NCI-H146 treated with DMSO at 0.1 percent for 48 hours (cell line): ENCODE measurements around the gene FBXO42.
A peak's percentile ranks its signal among the peaks of the same experiment; 100 is the strongest.

Experiments
- DNase-seq: peaks from one replicate; lab custom pipeline; 2025; ENCODE audit not compliant: unreplicated experiment; lab: John Stamatoyannopoulos, UW

Gene FBXO42

DNA sequence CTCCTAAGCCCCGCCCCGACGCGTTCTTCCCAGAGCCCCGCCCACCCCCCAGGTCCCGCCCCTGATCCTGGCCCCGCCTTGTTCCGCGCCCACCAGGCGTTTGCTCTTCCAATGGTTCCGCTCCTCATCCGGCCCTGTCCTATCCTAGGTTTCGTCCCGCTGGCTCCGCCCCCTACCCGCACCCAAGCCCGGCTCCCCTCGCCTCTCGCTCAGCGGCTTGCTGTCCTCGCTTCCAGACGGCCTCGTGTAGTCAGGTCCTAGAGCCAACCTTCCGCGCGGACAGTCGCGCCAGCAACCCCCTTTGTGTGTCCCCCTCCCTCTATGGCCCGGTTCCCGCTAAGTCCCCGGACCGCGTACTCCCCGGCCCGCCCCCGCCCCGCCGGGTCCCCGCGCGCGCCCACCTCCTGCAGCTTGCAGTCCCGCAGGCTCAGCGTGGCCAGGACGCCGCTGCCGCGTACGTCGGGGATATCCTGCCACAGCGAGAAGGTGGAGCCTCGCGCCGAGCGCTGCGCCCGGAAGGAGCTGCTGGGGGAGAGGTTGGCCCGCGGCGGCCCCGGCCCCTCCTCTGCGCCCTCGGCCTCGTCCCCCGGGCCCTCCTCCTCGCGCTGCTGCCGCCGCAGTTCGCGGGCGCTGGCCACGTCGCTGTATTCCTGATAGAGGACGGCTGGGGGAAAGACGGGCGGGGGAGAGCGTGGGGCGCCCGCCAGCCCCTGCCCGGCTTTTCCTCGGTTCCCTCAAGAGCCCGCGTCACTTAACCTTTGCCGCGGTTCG lies 145.5 kb downstream of the FBXO42 start:
- DNase-seq: peak; percentile 83

DNA sequence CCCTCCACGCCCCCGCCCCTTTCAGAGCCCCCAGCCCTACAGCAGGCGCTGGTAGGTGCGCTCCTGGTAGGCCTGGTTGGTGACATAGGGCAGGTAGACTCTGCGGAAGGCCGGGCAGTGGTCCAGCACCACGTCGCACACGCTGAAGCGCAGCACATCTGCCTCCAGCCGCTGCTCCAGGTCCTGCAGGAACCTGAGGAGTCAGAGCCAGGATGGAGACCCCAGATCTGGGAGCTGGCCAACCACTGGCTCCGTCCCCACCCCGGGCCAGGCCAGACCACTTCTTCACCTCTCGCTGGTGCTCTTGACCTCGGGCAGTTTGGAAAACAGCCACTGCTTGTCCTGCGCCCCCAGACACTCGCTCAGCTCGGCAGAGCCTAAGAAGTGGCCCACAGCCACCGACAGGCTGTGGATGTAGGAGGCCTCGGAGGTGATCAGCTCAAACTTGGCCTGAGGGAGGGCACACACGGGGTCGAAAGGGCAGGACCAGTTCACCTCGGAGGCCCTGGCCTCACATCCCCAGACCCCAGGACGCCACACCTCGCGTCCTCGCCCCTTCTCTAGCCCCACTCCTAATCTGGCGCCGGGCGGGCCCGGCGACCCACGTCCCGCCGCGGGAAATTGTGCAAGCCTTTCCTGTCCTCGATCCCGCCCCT lies 146.3 kb downstream of the FBXO42 start:
- DNase-seq: no peak

DNA sequence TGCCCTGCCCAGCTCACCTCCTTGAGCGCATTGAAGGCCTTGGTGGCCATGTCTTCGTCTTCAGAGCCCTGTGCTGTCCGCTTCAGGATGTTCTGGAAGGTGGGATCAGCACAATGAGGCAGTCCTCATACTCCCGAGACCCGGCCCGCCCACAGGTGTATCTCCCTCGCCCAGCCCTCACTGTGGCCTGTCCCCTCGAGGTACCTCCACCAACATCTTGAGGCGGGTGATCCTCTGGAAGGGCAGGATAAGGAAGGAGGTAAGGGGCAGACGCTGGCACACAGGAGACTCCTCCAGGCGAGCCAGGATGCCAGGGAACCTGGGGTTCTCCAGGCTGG lies 147.0 kb downstream of the FBXO42 start:
- no peak for DNase-seq

DNA sequence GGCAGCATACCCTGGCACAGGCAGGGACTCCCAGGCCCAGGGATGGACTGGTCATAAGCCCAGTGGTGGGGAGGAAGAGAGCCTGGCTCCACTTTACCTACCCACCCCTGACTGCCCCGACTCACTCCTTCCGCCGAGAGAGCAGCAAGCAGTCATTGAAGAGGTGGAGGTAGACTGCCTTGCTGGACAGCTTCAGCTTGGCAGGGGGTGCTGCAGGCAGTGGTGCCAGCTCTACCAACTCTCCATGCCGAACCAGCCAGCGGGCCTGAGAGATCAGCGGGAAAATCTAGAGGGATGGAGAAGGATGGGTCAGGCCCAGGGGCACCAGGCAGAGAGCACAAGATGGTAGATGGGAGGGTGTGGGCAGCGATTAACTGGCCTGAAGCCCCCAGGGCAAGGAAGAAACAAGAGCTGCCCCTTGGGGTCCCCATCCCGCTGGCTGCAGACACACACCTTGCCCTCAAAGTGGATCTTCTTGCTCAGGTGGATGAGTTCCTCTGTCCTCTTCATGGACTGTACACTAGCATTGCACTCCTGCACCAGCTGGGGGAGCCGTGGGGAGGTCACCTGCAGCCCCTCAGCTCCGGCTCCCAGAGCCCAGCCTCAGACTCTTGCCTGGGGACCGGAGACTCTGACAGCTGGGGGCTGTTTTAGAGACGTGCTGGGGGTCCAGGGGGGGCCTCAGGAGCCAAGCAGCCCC lies 147.5 kb downstream of the FBXO42 start:
- no peak for DNase-seq

DNA sequence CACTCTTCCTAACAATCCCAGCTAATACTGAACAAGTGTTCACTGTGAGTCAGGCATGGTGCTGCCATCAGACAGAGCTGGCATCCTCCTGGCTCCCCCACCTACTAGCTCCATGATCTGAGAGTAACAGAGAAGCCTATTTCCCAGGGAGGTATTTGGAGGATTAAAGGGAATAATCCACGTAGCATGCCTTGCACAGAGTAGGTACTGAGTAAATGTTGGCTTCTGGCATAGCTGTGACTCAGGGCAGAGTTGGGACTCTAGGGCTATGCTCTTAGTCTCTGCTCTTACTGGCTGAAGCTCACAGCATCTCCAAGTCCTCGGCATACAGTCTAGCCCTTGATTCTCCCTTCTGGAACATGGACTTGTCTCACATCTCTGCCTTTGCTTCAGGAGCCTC lies 148.1 kb downstream of the FBXO42 start:
- no peak for DNase-seq

DNA sequence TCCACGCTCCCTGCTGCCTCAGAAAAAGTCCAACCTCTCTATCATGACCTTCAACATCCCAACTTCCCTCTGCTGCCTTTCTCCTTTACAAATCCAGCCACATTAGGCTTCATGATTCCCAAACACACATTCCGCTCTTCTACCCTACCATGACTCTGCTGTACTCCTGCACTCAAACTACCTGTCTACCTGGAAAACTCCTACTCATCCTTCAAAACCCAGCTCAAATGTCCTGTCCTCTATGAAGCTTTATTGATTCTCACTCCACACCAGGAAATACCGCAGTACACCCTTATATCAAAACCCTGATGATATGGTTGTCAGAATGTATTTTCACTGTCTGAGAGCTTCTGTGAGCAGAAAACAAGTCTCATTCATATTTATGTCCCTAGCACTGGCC lies 148.7 kb downstream of the FBXO42 start:
- DNase-seq: no peak

DNA sequence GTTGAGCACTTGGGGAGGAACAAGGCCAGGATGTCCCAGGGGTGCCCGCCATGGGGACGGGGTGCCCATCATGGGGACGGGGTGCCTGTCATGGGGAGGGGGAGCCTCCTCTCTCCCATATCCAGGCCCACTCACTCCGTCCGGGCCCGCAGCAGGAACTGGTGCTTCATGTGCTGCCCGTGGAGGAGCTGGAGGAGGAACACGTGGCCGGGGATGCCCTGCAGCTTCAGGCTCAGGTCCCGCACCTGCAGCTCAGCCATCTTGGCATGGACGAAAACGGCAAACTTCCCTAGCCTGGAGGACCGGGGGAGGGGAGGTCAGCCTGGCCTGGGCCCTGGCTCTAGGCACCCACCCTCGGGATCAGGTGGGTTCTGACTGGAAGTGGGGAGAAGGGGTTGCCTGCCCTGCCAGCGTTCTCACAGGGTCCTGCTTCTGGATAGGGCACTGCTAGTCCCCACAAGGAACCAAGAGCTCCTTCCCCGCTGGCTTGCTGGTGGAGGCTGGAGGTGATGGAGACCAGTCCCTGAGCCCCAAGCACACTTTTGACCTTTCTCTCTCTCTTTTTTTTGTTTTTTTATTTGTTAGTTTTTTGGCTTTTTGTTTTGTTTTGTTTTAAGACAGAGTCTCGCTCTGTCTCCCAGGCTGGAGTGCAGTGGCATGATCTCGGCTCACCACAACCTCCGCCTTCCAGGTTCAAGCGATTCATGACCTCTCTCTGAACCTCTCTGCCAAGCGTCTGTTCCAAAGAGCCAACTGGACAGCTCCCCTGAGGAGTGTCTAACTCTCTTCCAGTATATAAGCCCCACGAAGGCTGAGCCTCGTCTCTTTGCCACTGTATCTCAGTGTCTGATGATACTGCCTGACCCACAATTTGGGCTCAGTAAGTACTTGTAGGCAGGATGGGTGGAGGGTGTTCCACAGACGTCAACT lies 149.7 kb downstream of the FBXO42 start:
- DNase-seq: no peak

DNA sequence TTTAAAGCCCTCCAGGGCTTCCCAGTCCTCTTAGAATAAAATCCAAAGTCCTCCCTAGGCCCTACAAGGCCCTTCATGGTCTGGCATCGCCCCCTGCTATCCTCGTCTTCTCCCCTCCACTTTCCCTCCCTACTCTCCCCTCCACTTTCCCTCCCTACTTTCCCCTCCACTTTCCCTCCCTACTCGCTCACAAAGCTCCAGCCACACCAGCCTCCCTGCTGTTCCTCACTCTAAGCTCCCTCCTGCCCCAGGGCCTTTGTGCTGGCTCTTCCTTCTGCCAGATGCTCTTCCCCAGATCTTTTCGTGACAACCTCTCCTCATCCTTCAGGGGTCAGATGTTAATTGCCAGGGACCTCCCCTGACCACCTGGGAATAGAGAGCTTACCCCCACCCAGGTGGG lies 152.6 kb downstream of the FBXO42 start:
- DNase-seq: no peak

DNA sequence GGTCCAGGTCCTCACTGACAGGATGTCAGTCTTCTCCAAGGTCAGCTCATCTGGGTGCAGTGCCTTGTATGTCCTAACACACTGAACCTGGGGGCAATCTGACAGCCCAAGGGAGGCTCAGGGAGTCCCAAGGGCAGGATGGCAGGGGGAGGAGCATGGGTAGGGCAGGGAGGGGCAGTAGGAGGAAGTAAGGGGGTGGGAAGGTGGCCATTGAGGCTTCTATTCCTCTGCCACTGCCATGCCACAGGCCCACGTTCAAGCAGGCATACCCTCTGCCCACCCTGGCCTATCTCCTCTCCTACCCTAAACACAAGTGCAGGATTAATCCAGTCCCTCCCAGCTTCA lies 153.2 kb downstream of the FBXO42 start:
- no peak for DNase-seq

DNA sequence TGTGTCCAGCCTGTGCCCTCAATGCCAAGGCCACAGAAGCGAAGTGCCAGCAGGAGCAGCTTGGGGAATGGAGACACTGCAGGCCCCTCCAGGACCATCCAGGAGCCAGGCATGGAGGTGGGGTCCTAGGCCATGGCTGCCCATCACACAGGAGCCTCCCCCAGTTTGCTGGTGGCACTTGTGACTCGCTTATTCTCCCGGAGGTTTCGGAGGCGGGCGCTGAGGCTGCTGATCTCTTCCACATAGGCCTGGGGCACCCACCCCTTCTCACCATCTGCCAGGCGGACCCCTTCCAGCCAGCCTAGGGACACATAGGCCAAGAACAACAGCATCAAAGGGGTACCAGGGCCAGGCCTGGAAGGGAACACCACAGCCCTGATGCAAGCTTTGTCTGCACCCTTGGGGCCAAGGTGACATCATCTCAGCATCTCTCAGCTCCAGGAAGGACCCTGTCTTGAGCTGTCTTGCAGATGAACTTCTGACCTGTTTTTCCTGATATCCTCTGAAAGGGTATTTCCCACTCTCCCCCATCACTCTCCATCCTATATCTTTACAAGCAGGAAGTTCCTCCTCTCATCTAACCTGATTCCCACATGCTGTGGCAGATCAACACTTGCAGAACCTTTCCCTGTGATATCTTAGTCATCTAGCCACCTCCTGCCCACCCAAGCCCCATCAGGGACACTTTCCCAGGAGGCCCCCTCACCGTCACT lies 153.7 kb downstream of the FBXO42 start:
- no peak for DNase-seq

DNA sequence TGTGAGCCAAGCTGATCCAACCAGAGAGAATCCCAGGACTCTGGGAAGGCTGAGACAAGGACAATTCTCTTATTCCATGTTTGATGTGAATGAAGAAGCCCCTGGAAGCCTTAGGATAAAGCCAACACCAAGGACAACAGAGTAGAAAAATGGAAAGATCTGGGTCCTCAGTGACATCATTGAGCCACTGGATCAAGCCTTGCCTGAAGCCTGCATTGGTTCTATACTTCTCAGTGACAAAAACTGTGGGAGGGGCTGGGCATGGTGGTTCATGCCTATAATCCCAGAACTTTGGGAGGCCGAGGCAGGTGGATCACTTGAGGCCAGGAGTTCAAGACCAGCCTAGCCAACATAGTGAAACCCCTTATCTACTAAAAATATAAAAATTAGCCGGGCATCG lies 155.4 kb downstream of the FBXO42 start:
- DNase-seq: no peak
